ENCODE data around the gene CCDC39. TPM values are rescaled to one million over a fixed set of nuclear protein-coding genes. Genes with fewer than 3 reads are reported as not detected.

Gene CCDC39
- total and polyA plus RNA-seq, 2 of the 4 experiments (the other 2 are of a cell fraction) = not detected

- Histone ChIP-seq H3K9ac (ENCODE audit: low read depth, low read length) (no peak overlapping the region), H2AK9ac (replicated peaks; ENCODE audit: low read depth, low read length, poor library complexity) (no peak overlapping the region), H4K8ac (ENCODE audit: low read depth in 2 of 2, low read length in 2 of 2) (no peak overlapping the region), H4K91ac (ENCODE audit: insufficient read depth, low read depth, low read length) (no peak overlapping the region), H4K5ac (ENCODE audit: low read depth, low read length) (no peak overlapping the region), H2BK5ac (ENCODE audit: low read depth, low read length, poor library complexity, severe bottlenecking) (no peak overlapping the region), H3K18ac (ENCODE audit: low read depth, low read length) (no peak overlapping the region), H2BK15ac (ENCODE audit: low read depth, low read length) (no peak overlapping the region), H3K56ac (ENCODE audit: extremely low read depth, insufficient read depth, low read length) (no peak overlapping the region), H3K36me3 (ENCODE audit: control insufficient read depth, insufficient read depth, low read length) (peaks cover 3% of the 10 kb centered on the region; the same call in 1 of the 2 replicates), H2BK20ac (ENCODE audit: low read depth, low read length) (no peak overlapping the region), H3K27ac (ENCODE audit: insufficient read depth, low read length) (no peak overlapping the region), H2AK5ac (ENCODE audit: low read depth, low read length) (no peak overlapping the region), H2BK120ac (ENCODE audit: low read depth, low read length) (no peak overlapping the region), H3K4me3 (ENCODE audit: insufficient read depth, low read depth, low read length) (no peak overlapping the region), H3K79me1 (ENCODE audit: low read depth in 1 of 2, low read length in 2 of 2) (no peaks in the 10 kb centered on the region), H3K23ac (ENCODE audit: low read depth, low read length) (no peak overlapping the region), H3K4me2 (ENCODE audit: low read depth, low read length) (no peak overlapping the region), H3K4ac (ENCODE audit: low read depth, low read length) (no peak overlapping the region), H3K9me3 (ENCODE audit: control insufficient read depth, insufficient read depth, low read length) (no peaks in the 10 kb centered on the region), H3K4me1 (ENCODE audit: control insufficient read depth, insufficient read depth, low read length) (no peaks in the 10 kb centered on the region), H4K20me1 (ENCODE audit: insufficient read depth, low read length) (no peaks in the 10 kb centered on the region), H3K9me1 (ENCODE audit: insufficient read depth, low read length) (no peaks in the 10 kb centered on the region), H2AFZ (replicated peaks; ENCODE audit: low read length, poor library complexity) (no peak overlapping the region), H3K14ac (replicated peaks; ENCODE audit: low read depth, low read length) (no peak overlapping the region), H3K27me3 (ENCODE audit: control insufficient read depth, insufficient read depth, low read length) (no peaks in the 10 kb centered on the region)
- ChIA-PET CTCF (no interaction called here), POLR2A (ENCODE audit: unreplicated experiment) (interaction anchor here (0.9 kb wide), 1 partner anchor 11 kb away, joined by 3 read pairs; no protein-coding TSS in a partner anchor)
- no CpG with 5 or more reads among the region's 2 CpGs for WGBS, 2 experiments (ENCODE audit: extremely low coverage in 2 of 2, insufficient read length in 1 of 2)
- no peak for DNase-seq
- in situ Hi-C loops (cut with MboI; ENCODE audit: low sequenced_read_pairs) = no loop called here
- intact Hi-C loops (cut with micrococcal nuclease) = loop anchor here (5.0 kb wide), 1 partner anchor 650 kb away; no protein-coding TSS in a partner anchor
- BruUV-seq (replicated peaks) = no TSS peak
- no peak for ATAC-seq (ENCODE audit: low read depth)
- no peak for TF ChIP-seq RAD21 (IDR thresholded peaks at IDR 0.05; ENCODE audit: low read length)
- dilution Hi-C loops (cut with HindIII; ENCODE audit: low sequenced_read_pairs, unreplicated experiment) = no loop called here
Observed at GRCh38 chr3:180626844-180627243, 52.4 kb downstream of the CCDC39 start.
